Renal pelvis (tissue), 12 donors: Measurements from ENCODE around the gene RIMOC1. TPM values are rescaled to one million over a fixed set of nuclear protein-coding genes. Genes with fewer than 3 reads are reported as not detected.

Source experiments
- DNase-seq: peaks from one replicate; pipeline ENCODE4 v3.0.0-alpha.2; 2013
- long read RNA-seq, 16 experiments: transcript quantifications; one replicate each; lab custom pipeline, GENCODE V29; 2026
- polyA plus RNA-seq, 3 donors: library from polyadenylated mRNA; unstranded; fragments of 120-200 nt; gene quantifications; one replicate each; pipeline ENCODE4 v1.2.1, GENCODE V29; 2013; ENCODE audit not compliant: insufficient read length in 3 of 3

RIMOC1 gene
- polyA plus RNA-seq: 10 to 100 TPM; 27.3 to 34.1 (median 30.2) TPM
- long read RNA-seq, donor 1, full-length matches to known transcripts: 7 of 7 reads
- long read RNA-seq, donor 1, partial matches to known transcripts: 0 of 7 reads
- long read RNA-seq, donor 1, other reads (novel, unspliced or antisense): 0 of 7 reads
- long read RNA-seq, donor 2, full-length matches to known transcripts: 11 of 11 reads
- long read RNA-seq, donor 2, partial matches to known transcripts: 0 of 11 reads
- long read RNA-seq, donor 2, other reads (novel, unspliced or antisense): 0 of 11 reads
- long read RNA-seq, donor 3, full-length matches to known transcripts: 12 of 12 reads
- long read RNA-seq, donor 3, partial matches to known transcripts: 0 of 12 reads
- long read RNA-seq, donor 3, other reads (novel, unspliced or antisense): 0 of 12 reads
- long read RNA-seq, donor 4, full-length matches to known transcripts: 1 of 1 reads
- long read RNA-seq, donor 4, partial matches to known transcripts: 0 of 1 reads
- long read RNA-seq, donor 4, other reads (novel, unspliced or antisense): 0 of 1 reads
- long read RNA-seq, donor 5, full-length matches to known transcripts: 7 of 7 reads
- long read RNA-seq, donor 5, partial matches to known transcripts: 0 of 7 reads
- long read RNA-seq, donor 5, other reads (novel, unspliced or antisense): 0 of 7 reads
- long read RNA-seq, donor 6, full-length matches to known transcripts: 15 of 15 reads
- long read RNA-seq, donor 6, partial matches to known transcripts: 0 of 15 reads
- long read RNA-seq, donor 6, other reads (novel, unspliced or antisense): 0 of 15 reads
- long read RNA-seq, donor 7, full-length matches to known transcripts: 11 of 48 reads
- long read RNA-seq, donor 7, partial matches to known transcripts: 37 of 48 reads
- long read RNA-seq, donor 7, other reads (novel, unspliced or antisense): 0 of 48 reads
- long read RNA-seq, donor 8, full-length matches to known transcripts: 5 of 5 reads
- long read RNA-seq, donor 8, partial matches to known transcripts: 0 of 5 reads
- long read RNA-seq, donor 8, other reads (novel, unspliced or antisense): 0 of 5 reads
- long read RNA-seq, donor 9, full-length matches to known transcripts: 11 of 57 reads
- long read RNA-seq, donor 9, partial matches to known transcripts: 46 of 57 reads
- long read RNA-seq, donor 9, other reads (novel, unspliced or antisense): 0 of 57 reads
- long read RNA-seq, donor 10, full-length matches to known transcripts: 6 of 6 reads
- long read RNA-seq, donor 10, partial matches to known transcripts: 0 of 6 reads
- long read RNA-seq, donor 10, other reads (novel, unspliced or antisense): 0 of 6 reads
- long read RNA-seq, donor 11, full-length matches to known transcripts: 8 of 8 reads
- long read RNA-seq, donor 11, partial matches to known transcripts: 0 of 8 reads
- long read RNA-seq, donor 11, other reads (novel, unspliced or antisense): 0 of 8 reads
- long read RNA-seq, donor 12, full-length matches to known transcripts: 13 of 41 reads
- long read RNA-seq, donor 12, partial matches to known transcripts: 28 of 41 reads
- long read RNA-seq, donor 12, other reads (novel, unspliced or antisense): 0 of 41 reads
- long read RNA-seq, donor 13, full-length matches to known transcripts: 7 of 7 reads
- long read RNA-seq, donor 13, partial matches to known transcripts: 0 of 7 reads
- long read RNA-seq, donor 13, other reads (novel, unspliced or antisense): 0 of 7 reads
- long read RNA-seq, donor 14, full-length matches to known transcripts: 11 of 11 reads
- long read RNA-seq, donor 14, partial matches to known transcripts: 0 of 11 reads
- long read RNA-seq, donor 14, other reads (novel, unspliced or antisense): 0 of 11 reads
- long read RNA-seq, donor 15, full-length matches to known transcripts: 8 of 30 reads
- long read RNA-seq, donor 15, partial matches to known transcripts: 22 of 30 reads
- long read RNA-seq, donor 15, other reads (novel, unspliced or antisense): 0 of 30 reads
- long read RNA-seq, donor 16, full-length matches to known transcripts: 4 of 4 reads
- long read RNA-seq, donor 16, partial matches to known transcripts: 0 of 4 reads
- long read RNA-seq, donor 16, other reads (novel, unspliced or antisense): 0 of 4 reads

GRCh38 chr5:41903892-41904799 is at the start of gene RIMOC1:
Gene RIMOC1 (plus strand): TSS chr5:41904344. CDS start chr5:41904368, 24 bp downstream.
- DNase-seq: peak; percentile 99

GRCh38 chr5:41856644-41857491 is 47.3 kb upstream of the RIMOC1 start:
- peak; percentile 79 for DNase-seq

GRCh38 chr5:41857989-41858388 is 46.2 kb upstream of the RIMOC1 start:
- no peak for DNase-seq

DNA sequence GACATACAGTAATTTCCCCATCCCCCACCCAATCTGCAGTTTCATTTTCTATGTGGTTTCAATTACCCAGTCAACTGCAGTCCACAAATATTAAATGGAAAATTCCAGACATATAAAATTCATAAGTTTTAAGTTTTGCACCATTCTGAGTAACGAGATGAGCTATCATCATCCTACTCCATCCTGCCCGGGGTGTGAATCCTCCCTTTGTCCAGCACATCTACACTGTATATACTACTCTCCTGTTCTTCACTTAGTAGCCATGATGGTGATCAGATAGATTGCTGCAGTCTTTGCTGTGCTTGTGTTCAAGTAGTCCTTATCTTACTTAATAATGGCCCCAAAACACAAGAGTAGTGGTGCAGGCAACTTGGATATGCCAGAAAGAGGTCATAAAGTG is 45.3 kb upstream of the RIMOC1 start:
- DNase-seq: no peak

GRCh38 chr5:41863871-41864486 is 40.2 kb upstream of the RIMOC1 start:
- DNase-seq: no peak

DNA sequence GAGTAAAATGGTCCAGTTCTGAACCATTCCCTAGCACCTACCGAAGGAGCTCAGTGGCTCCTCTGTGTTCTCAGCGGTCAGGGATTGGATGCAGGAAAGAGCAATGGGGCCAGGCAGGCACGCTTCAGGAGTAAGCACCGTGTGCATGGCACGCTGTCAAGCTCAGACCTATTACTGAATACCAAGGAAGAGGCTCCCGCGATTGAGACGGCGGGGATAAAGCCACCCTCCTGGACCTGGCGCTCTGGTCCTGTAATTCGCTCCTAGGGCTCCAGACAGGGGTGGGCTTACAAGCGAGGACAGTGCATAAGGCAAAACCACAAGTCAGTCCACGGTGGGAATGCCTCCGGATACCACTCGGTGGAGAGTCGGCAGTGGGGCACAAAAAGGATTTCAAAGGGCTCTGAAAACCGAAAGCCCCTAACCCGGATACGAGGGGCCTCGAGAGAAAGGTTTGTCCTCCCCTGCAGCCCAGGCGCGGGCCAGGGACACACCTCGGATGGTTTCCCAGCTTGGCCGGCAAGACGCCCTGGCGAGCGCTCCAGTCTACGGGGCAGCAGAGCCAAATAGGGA is 34.9 kb upstream of the RIMOC1 start:
- DNase-seq: no peak

DNA sequence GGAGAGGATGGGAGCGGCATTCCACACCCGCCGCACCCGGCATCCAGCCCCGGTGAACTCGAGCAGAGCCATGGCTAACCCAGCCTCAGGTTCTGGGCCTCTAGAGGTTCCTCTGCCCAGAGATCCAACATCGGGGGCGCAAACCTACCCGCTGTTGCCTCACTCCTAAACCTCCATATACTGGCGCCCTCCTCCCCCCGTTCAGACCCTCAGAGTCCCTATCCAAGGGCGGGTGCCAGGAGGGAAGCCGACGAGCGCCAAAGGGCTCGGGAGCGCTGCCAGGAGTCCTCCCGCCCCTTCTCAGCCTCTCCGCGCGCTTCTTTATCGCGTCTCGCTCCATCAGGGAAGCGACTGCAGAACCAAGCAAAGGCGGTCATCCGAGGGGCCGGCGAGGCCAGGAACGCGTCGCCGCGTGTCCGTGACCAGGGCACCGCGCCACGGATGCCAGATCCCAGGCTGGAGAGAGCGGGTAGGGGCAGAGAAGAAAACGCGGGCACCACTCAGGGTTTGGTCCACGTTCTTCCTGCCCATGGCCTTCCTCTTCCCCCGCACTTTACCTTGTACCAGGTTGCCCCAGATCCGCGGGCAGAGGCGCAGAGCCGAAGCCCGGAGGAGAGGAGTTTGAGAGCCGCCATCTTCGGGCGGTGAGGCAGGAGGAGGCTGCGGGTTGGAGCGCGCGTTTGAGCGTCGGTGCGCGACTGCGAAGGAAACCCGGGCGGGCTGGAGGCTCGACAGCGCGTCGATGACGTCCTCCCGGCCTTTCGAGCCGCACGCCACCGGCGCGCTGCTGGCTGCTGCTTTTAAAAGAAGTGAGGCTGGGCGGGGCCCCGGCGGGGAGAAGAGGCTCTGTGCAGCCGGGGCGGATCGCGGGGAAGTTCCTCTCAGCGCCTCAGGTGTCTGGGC is 34.2 kb upstream of the RIMOC1 start, which contains the start of gene OXCT1:
OXCT1 (minus strand) TSS at position 702 of the 903 bp plus-strand sequence; CDS start at position 635, 67 bp downstream.
- DNase-seq: peak; percentile 80

- no peak for DNase-seq
Measured at GRCh38 chr5:41870627-41871048, 33.5 kb upstream of the RIMOC1 start.

DNA sequence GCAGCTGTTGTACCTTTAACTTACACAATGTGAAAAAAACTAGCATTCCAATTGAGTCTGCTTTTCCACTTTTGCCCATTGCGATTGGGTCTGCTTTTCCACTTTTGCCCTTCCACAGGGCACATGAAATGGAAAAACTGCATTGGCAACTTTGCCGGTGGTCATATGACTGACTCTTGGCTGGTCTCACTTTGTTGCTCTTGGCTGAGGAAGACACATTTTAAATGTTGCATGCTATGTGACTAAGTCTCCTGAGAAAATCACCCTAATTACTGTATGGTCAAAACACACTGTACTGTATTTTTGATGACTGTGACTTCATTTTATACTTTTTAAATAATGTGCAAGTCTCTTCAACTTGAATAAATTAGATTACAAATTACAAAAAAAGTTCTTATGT is 32.3 kb upstream of the RIMOC1 start:
- no peak for DNase-seq

GRCh38 chr5:41874512-41875060 is 29.6 kb upstream of the RIMOC1 start:
- no peak for DNase-seq

DNA sequence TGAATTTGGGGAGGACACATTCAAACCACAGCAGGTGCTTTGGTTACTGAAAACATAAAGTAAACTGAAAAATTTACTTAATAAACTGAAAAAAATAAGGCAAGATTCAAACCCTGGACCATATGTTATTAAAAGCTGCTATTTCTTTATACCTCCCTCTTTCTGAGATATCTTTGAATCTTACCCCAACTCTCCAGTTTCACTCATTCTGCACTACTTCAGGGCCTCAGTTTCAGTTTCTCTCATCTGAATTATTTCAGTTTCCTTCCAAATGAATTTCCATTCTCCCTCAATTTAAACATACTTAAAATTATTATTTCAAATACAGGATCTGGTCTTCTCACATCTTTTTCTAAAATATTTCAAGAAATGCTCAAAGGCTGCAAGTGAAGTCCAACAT is 29.0 kb upstream of the RIMOC1 start:
- DNase-seq: no peak

DNA sequence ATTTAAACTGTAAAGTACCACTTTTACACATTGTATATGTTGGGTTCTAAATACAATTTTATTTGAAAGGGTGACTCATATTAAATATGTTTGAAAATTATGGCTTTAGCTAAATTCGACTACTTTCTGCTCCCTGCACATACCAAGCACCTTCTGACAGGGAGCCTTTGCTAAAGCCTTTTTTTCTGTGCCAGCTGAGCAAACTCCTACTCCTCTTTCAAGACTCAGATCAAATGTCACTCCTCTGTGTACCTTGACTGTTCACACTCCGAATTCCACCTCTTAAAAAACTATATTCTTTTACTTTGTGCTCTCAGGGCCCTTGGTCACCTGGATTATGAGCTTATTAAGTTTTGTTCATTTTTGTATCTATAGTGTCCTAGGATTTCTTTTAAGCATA is 27.5 kb upstream of the RIMOC1 start:
- DNase-seq: no peak

DNA sequence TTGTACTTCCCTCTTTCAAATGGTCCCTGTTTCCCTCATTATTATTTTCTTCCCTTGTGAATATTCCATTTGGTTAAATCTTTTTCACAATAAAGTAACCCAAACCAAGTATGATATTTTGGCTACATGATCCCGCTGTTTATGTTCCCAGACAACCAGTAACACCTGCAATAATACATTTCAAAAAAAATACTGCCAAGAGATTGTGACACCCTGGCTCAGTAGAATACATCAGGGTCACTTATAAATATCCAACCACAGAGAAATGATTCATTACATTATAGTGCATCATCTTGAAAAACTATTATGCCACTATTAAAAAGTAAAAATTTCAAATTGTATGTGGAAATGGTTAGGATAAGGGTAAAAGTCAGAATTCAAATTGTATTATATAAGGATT is 26.7 kb upstream of the RIMOC1 start:
- DNase-seq: no peak

DNA sequence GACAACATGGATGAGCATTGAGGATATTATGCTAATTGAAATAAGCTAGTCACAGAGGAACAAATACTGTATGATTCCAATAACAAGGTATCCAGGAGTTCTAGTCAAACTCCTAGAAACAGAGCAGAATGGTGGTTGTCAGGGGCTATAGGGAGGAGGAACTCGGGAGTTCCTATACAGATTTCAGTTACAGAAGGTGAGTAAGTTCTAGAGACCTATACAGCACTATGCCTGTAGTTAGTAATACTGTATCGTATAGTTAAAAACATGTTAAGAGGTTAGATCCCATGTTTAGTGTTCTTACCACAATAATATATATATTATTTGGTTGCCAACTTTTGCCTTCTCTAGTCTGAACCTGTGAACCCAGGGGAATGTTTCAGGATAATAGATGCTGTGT is 26.0 kb upstream of the RIMOC1 start:
- DNase-seq: no peak

DNA sequence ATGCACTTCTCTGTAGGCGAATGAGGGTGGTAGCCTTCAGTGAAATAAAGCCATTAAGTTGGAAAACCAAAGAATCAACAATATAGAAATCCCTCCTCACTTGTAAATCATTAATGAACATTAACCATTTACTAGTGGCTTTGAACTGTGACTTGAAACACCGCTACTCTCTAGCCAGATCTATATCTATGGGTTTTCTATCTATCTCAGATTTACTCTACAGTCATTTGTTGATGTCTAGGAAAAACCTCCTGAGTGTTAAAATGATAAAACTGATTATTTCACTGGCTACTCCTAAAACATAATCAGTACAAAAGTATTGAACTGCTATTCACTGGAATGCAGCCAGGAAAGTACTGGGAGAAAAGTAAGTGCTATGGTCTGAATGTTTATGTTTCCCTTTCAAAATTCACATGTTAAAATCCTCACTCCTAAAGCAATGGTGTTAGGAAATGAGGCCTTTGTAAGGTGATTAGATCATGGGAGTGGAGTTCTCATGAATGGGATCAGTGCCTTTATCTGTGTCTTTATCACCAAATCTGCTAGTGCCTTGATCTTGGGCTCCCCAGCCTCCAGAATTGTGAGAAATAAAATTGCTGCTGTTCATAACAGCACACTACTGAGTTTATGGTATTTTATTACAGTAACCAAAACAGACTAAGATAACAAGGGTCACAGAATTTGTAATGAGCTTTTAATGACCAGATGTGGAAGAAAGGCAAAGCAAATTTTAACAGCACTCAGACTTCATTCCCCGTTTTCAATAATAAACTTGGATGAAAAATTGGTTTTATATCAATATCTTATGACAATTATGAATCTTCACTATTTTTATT is 25.3 kb upstream of the RIMOC1 start:
- DNase-seq: no peak
